Endothelial cell of umbilical vein (primary cell): Measurements from ENCODE around the gene GPR22.

Experiments used
- EZH2 ChIP-seq: IDR thresholded peaks from 2 replicates; pipeline ENCODE4 v1.6.1; 2012; ENCODE audit warnings: borderline replicate concordance, low read depth, mild to moderate bottlenecking, moderate library complexity, low read length, inconsistent platforms; ENCODE audit not compliant: severe bottlenecking
- TF ChIP-seq, protein P1 (sequence below), 2 donors: IDR thresholded peaks; 1 replicate in 1 of 2; 2 replicates in 1 of 2; pipeline ENCODE4 v1.5.1; 2011; ENCODE audit warnings: low read length in 2 of 2, mild to moderate bottlenecking in 2 of 2, moderate library complexity in 2 of 2, control low read depth in 1 of 2, inconsistent platforms in 1 of 2, low read depth in 1 of 2; ENCODE audit not compliant: insufficient read depth in 1 of 2; ENCODE audit errors: extremely low read depth in 1 of 2

DNA sequence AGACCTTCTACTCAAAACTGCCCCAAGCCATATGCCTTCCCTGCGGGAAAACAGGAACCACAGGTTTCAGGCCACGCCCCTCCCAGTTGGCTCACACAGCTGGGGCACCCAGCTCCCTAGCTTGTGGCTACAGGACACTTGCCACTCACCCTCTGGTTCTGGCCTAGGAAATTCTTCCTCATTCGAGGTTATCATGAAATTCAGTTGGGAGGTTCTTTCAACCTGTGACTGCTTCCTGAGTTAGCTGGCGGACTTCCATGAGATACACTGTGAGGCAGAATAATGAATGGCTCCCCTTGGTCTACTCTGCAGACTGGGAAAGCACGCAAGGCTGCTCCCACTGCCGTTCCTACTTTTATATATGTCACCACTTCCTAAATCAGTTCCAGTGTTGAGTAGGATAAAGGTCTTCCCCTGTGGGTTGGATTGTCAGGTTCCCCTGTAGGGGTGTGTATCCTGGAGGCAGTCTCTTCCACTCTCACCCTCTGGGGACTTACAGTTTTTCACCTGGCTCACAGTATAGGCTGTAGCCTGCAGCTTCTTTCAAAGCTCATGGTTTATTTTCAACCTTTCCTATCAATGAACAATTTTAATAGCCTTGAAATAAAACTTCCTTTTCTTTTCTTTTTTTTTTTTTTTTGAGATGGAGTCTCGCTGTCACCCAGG is 37.0 kb downstream of the GPR22 start:
- TF ChIP-seq, protein P1, sequence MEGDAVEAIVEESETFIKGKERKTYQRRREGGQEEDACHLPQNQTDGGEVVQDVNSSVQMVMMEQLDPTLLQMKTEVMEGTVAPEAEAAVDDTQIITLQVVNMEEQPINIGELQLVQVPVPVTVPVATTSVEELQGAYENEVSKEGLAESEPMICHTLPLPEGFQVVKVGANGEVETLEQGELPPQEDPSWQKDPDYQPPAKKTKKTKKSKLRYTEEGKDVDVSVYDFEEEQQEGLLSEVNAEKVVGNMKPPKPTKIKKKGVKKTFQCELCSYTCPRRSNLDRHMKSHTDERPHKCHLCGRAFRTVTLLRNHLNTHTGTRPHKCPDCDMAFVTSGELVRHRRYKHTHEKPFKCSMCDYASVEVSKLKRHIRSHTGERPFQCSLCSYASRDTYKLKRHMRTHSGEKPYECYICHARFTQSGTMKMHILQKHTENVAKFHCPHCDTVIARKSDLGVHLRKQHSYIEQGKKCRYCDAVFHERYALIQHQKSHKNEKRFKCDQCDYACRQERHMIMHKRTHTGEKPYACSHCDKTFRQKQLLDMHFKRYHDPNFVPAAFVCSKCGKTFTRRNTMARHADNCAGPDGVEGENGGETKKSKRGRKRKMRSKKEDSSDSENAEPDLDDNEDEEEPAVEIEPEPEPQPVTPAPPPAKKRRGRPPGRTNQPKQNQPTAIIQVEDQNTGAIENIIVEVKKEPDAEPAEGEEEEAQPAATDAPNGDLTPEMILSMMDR (IDR thresholded peaks at IDR 0.05; ENCODE audit: extremely low read depth in 1 of 2, insufficient read depth in 1 of 2, low read depth in 1 of 2, low read length in 2 of 2): no peak
- TF ChIP-seq EZH2: no peak
